HepG2 (cell line): ENCODE results near the gene ADARB2. TPM values are rescaled to one million over a fixed set of nuclear protein-coding genes. Genes with fewer than 3 reads are reported as not detected.

Source experiments
- ATAC-seq: fragments of 200-7000 bp; cut with Tn5 transposase; 3 replicates; pipeline ENCODE4 v1.9.1; 2020; ENCODE audit warnings: mild to moderate bottlenecking, moderate library complexity
- BruUV-seq: library from RNA; stranded (reverse); fragments of 400-500 nt; replicated peaks from 2 replicates; lab custom pipeline; 2021; lab: Mats Ljungman, UMichigan
- CTCF ChIA-PET: fragments of 300-600 bp; formaldehyde crosslinking; extraction: SDS; loops from one replicate; lab custom pipeline; 2021; ENCODE audit warnings: low total read pairs, inconsistent platforms, low intra/inter-chr PET ratio; lab: Yijun Ruan, JAX
- POLR2A ChIA-PET: fragments of 350-600 bp; sonication (Branson Sonifier 250); formaldehyde crosslinking; loops from one replicate; lab custom pipeline; 2020; ENCODE audit warnings: antibody characterized with exemption, inconsistent platforms; lab: Yijun Ruan, JAX
- DNase-seq: peaks from one replicate; pipeline ENCODE4 v3.0.0-alpha.2; 2015; ENCODE audit warnings: low spot score
- FAIRE-seq: peaks from 3 replicates; lab custom pipeline; 2011; peaks lifted over from hg19 to GRCh38; lab: Jason Lieb, UNC
- H2AFZ ChIP-seq: one replicate; pipeline ENCODE4 v1.6.1; 2011; ENCODE audit warnings: low read length, inconsistent platforms
- H3K27ac ChIP-seq: fragments of 300-600 bp; 3 replicates; pipeline ENCODE4 v1.8.0; 2011; ENCODE audit warnings: mixed run types, mild to moderate bottlenecking, mixed read lengths, low read length, inconsistent platforms; ENCODE audit not compliant: insufficient read depth; ENCODE audit errors: extremely low read length
- H3K27me3 ChIP-seq, 2 experiments: fragments of 200-600 bp in 1 of 2; 2 replicates in 1 of 2; 3 replicates in 1 of 2; pipeline versions ENCODE4 v1.6.0 to v1.8.0; 2011; ENCODE audit warnings: low read length in 2 of 2, mild to moderate bottlenecking in 2 of 2, moderate library complexity in 2 of 2, inconsistent platforms in 1 of 2; ENCODE audit not compliant: insufficient read depth in 2 of 2, control insufficient read depth in 1 of 2
- H3K36me3 ChIP-seq, 2 experiments: fragments of 200-600 bp in 1 of 2; replicated peaks in 1 of 2; 2 replicates in 1 of 2; 3 replicates in 1 of 2; pipeline versions ENCODE4 v1.5.1 to v1.8.0; 2011; ENCODE audit warnings: low read length in 2 of 2, inconsistent platforms in 1 of 2; ENCODE audit not compliant: insufficient read depth in 2 of 2, control insufficient read depth in 1 of 2
- H3K4me1 ChIP-seq: 2 replicates; pipeline ENCODE4 v1.5.1; 2012; ENCODE audit warnings: low read length, inconsistent platforms; ENCODE audit not compliant: insufficient read depth
- H3K4me2 ChIP-seq: 2 replicates; pipeline ENCODE4 v1.6.0; 2011; ENCODE audit warnings: low read depth, low read length, inconsistent platforms
- H3K4me3 ChIP-seq, 3 experiments: fragments of 200-600 bp in 1 of 3; sonication (generic), shearing (Covaris generic) in 1 of 3; replicated peaks in 1 of 3; 2 replicates each; pipeline ENCODE4 v1.5.1; 2011 to 2016; ENCODE audit warnings: low read length in 3 of 3, inconsistent platforms in 2 of 3, low read depth in 2 of 3, mild to moderate bottlenecking in 2 of 3, control low read depth in 1 of 3, mixed read lengths in 1 of 3; ENCODE audit not compliant: insufficient read depth in 1 of 3
- H3K79me2 ChIP-seq: one replicate; pipeline ENCODE4 v1.6.1; 2011; ENCODE audit warnings: low read length, inconsistent platforms; ENCODE audit not compliant: insufficient read depth
- H3K9ac ChIP-seq: 2 replicates; pipeline ENCODE4 v1.6.0; 2011; ENCODE audit warnings: mild to moderate bottlenecking, low read depth, low read length, inconsistent platforms; ENCODE audit not compliant: insufficient read depth
- H3K9me3 ChIP-seq: 2 replicates; pipeline ENCODE4 v1.5.1; 2012; ENCODE audit warnings: mild to moderate bottlenecking, low read length
- H4K20me1 ChIP-seq: 2 replicates; pipeline ENCODE4 v1.6.0; 2011; ENCODE audit warnings: inconsistent platforms, mild to moderate bottlenecking, low read length, moderate library complexity; ENCODE audit not compliant: insufficient read depth
- ATM ChIP-seq: fragments of 450-650 bp; IDR thresholded peaks from 2 replicates; pipeline ENCODE4 v1.7.1; 2017; ENCODE audit warnings: mild to moderate bottlenecking, borderline replicate concordance
- NPAS2 ChIP-seq: sonication (generic); formaldehyde crosslinking; IDR thresholded peaks from 2 replicates; pipeline ENCODE4 v1.8.0; 2022; ENCODE audit warnings: mild to moderate bottlenecking, missing genetic modification reagents, borderline replicate concordance
- PHB2 ChIP-seq: fragments of 450-650 bp; IDR thresholded peaks from 2 replicates; pipeline ENCODE4 v1.6.1; 2018; ENCODE audit not compliant: partially characterized antibody
- PLSCR1 ChIP-seq: sonication (generic); formaldehyde crosslinking; IDR thresholded peaks from 2 replicates; pipeline ENCODE4 v1.5.0; 2020; ENCODE audit warnings: missing genetic modification reagents, mild to moderate bottlenecking, borderline replicate concordance
- SP4 ChIP-seq: sonication (generic); formaldehyde crosslinking; IDR thresholded peaks from 2 replicates; pipeline ENCODE4 v1.8.1; 2023; ENCODE audit warnings: mild to moderate bottlenecking, missing genetic modification reagents
- SRSF1 ChIP-seq: fragments of 200-400 bp; formaldehyde crosslinking; optimal IDR thresholded peaks from 2 replicates; pipeline ENCODE3; 2017; ENCODE audit warnings: mild to moderate bottlenecking, low read depth, low read length, moderate library complexity
- TBX3 ChIP-seq: fragments of 450-650 bp; IDR thresholded peaks from 2 replicates; pipeline ENCODE4 v1.6.1; 2017; ENCODE audit warnings: antibody characterized with exemption, mild to moderate bottlenecking, inconsistent platforms, borderline replicate concordance
- ZBTB7A ChIP-seq: sonication (generic); formaldehyde crosslinking; IDR thresholded peaks from 2 replicates; pipeline ENCODE4 v1.8.0; 2022; ENCODE audit warnings: mild to moderate bottlenecking, missing genetic modification reagents
- ZFP62 ChIP-seq: sonication (generic); formaldehyde crosslinking; IDR thresholded peaks from 2 replicates; pipeline ENCODE4 v1.4.0; 2020; ENCODE audit warnings: missing genetic modification reagents
- ZNF180 ChIP-seq: sonication (generic); formaldehyde crosslinking; IDR thresholded peaks from 2 replicates; pipeline ENCODE4 v1.4.0; 2020; ENCODE audit warnings: low read depth, missing genetic modification reagents, borderline replicate concordance
- ZNF569 ChIP-seq: sonication (generic); formaldehyde crosslinking; IDR thresholded peaks from 2 replicates; pipeline ENCODE4 v1.5.0; 2020; ENCODE audit warnings: mild to moderate bottlenecking, missing genetic modification reagents, moderate library complexity, borderline replicate concordance
- ZNF782 ChIP-seq: sonication (generic); formaldehyde crosslinking; IDR thresholded peaks from 2 replicates; pipeline ENCODE4 v1.4.0; 2020; ENCODE audit warnings: missing genetic modification reagents, mild to moderate bottlenecking, borderline replicate concordance
- WGBS: methylation state at CpG from one replicate; pipeline ENCODE4 v1.1.6; 2017; ENCODE audit warnings: low lambda C conversion rate; 5-methylcytosine and 5-hydroxymethylcytosine counted together
- in situ Hi-C: cut with HindIII; loops from 2 replicates; pipeline ENCODE4 v1.10.0; 2017; ENCODE audit warnings: low pct_unique_long_range_greater_than_20kb; ENCODE audit not compliant: extremely low pct_ligation_motif_present
- intact Hi-C: fragments of 100-400 bp; cut with micrococcal nuclease; formaldehyde crosslinking; loops from one replicate; pipeline ENCODE4 v1.10.0; 2022; ENCODE audit not compliant: unreplicated experiment
- polyA plus RNA-seq, 8 experiments: library from polyadenylated mRNA; depleted of rRNA in 3 of 8; stranded (reverse) in 7 of 8; unstranded in 1 of 8; fragments of >200 nt; fragmentation: Illumina TruSeq in 4 of 8; extraction: Trizol in 4 of 8; gene quantifications; 2 replicates each; pipeline versions ENCODE4 v1.2.1 to v1.2.3, GENCODE V29; 2011 to 2016; ENCODE audit warnings: low read depth in 4 of 8, missing spikeins in 1 of 8, mixed read lengths in 1 of 8; ENCODE audit not compliant: insufficient read depth in 1 of 8
- total RNA-seq, 5 experiments: library from RNA; depleted of rRNA; stranded (reverse); fragments of >200 nt; fragmentation: Illumina TruSeq; extraction: Trizol; gene quantifications; 2 replicates each; pipeline ENCODE4 v1.2.3, GENCODE V29; 2016; ENCODE audit warnings: low read depth in 1 of 5
- TF ChIP-seq, protein P1 (sequence below): sonication (generic); formaldehyde crosslinking; IDR thresholded peaks from 2 replicates; pipeline ENCODE4 v1.8.1; 2023; ENCODE audit warnings: mild to moderate bottlenecking, missing genetic modification reagents, borderline replicate concordance

Gene ADARB2
- total and polyA plus RNA-seq, 2 of the 13 experiments (the other 11 are each of a cell fraction or from before 2014, with no cell fraction given) = not detected

DNA sequence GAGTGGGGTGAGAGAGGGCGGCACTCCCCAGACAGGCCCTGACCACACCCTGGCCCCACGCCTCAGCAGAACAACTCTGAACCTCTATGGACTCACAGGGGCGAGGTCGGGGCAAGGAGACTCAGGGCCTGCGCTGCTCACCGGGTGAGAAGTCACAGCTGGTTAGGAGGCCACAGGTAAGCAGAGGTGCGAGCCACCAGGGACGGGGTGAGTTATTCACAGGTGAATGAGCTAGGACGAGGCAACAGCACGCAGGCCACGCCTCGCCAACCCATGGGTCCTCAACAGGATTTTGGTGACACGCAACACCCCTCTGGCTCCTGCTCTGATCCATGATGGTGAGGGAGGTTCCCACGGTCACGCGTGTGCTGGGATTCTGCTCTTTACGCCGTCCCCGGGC lies 202.5 kb downstream of the ADARB2 start (continued):
- TF ChIP-seq NPAS2 (CRISPR knock-in tag) = no peak
- TF ChIP-seq TBX3 = no peak
- TF ChIP-seq SRSF1 = no peak
- no peak for TF ChIP-seq PLSCR1
- TF ChIP-seq, all 625 proteins: peak for 0

DNA sequence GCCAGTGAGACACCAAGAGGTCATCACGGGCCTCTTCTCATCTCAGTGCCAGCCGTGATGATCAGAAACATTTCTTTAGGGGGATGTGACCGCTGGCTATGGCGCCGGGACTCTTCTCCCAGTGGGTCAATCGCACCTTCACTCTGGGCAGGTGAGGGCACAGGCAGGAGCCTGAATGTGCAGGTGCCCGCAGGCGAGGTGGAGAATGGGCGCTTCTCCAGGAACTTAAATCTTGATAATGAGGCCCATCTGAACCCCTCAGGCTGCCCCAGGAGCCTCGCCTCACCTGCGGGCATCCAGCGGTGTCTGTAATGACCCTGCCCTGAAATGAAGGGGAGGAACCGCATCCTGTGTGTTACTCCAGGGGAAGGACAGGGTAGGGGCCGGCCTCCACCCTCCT lies 204.7 kb downstream of the ADARB2 start:
- DNase-seq (no peak), FAIRE-seq (no peak), ATAC-seq (no peak)
- H3K27me3 ChIP-seq = peaks cover 5 to 27% of the 10 kb centered on the region in 2 experiments; a peak in 4 of 5 replicates
- CTCF ChIA-PET = no interaction called here
- H3K27ac ChIP-seq = no peak overlapping the region
- POLR2A ChIA-PET = no interaction called here
- no peaks in the 10 kb centered on the region for H3K4me1 ChIP-seq
- H3K36me3 ChIP-seq = no peaks in the 10 kb centered on the region
- H3K9ac ChIP-seq = no peak overlapping the region
- no peak overlapping the region for H3K4me2 ChIP-seq
- H3K4me3 ChIP-seq = no peak overlapping the region
- H3K9me3 ChIP-seq = no peaks in the 10 kb centered on the region
- no peaks in the 10 kb centered on the region for H4K20me1 ChIP-seq
- 49% methylated on average over 10 of the region's 14 CpGs for WGBS
- intact Hi-C loops = no loop called here
- TF ChIP-seq ZFP62 (CRISPR knock-in tag) (no peak), SP4 (CRISPR knock-in tag) (no peak), ZNF180 (CRISPR knock-in tag) (no peak), ATM (no peak), PHB2 (no peak), ZNF569 (CRISPR knock-in tag) (no peak), ZNF782 (CRISPR knock-in tag) (no peak), ZBTB7A (CRISPR knock-in tag) (no peak)
- TF ChIP-seq, protein P1, sequence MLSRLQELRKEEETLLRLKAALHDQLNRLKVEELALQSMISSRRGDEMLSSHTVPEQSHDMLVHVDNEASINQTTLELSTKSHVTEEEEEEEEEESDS (CRISPR knock-in tag) = no peak
- no TSS peak for BruUV-seq
- H3K79me2 ChIP-seq = no peaks in the 10 kb centered on the region
- no peak overlapping the region for H2AFZ ChIP-seq
- in situ Hi-C loops = no loop called here
